Endothelial cell of umbilical vein (primary cell): ENCODE measurements around the gene GTSE1. TPM values are rescaled to one million over a fixed set of nuclear protein-coding genes. Genes with fewer than 3 reads are reported as not detected.

Experiments
- BruUV-seq: library from RNA; stranded (reverse); fragments of 400-500 nt; replicated peaks from 2 replicates; lab custom pipeline; 2021; lab: Mats Ljungman, UMichigan
- CTCF ChIA-PET: fragments of 300-600, 350-600 bp; sonication (Branson Sonifier 250); formaldehyde crosslinking; loops from one replicate; lab custom pipeline; 2021; ENCODE audit warnings: antibody characterized with exemption, inconsistent platforms; lab: Charles Lee
- POLR2A ChIA-PET: fragments of 300-600, 350-600 bp; sonication (Branson Sonifier 250); formaldehyde crosslinking; loops from one replicate; lab custom pipeline; 2021; ENCODE audit warnings: antibody characterized with exemption, inconsistent platforms; lab: Charles Lee
- DNase-seq: peaks from one replicate; pipeline ENCODE4 v3.0.0-alpha.2; 2011; ENCODE audit warnings: low read depth, low spot score
- FAIRE-seq: peaks from 2 replicates; lab custom pipeline; 2011; peaks lifted over from hg19 to GRCh38; lab: Jason Lieb, UNC
- H2AFZ ChIP-seq: 2 replicates; pipeline ENCODE4 v1.6.0; 2012; ENCODE audit warnings: low read depth, low read length, control low read depth, inconsistent platforms
- H3K27ac ChIP-seq: 2 replicates; pipeline ENCODE4 v1.5.1; 2011; ENCODE audit warnings: low read depth, mild to moderate bottlenecking, control low read depth, low read length, moderate library complexity; ENCODE audit not compliant: insufficient read depth
- H3K27me3 ChIP-seq, 2 experiments: 2 replicates each; pipeline versions ENCODE4 v1.6.0 to v1.6.1; 2011; ENCODE audit warnings: low read length in 2 of 2, mixed read lengths in 1 of 2; ENCODE audit not compliant: control insufficient read depth in 2 of 2, insufficient read depth in 2 of 2
- H3K36me3 ChIP-seq, 2 experiments: 2 replicates in 1 of 2; 3 replicates in 1 of 2; pipeline ENCODE4 v1.5.1; 2011; ENCODE audit warnings: low read length in 2 of 2, mild to moderate bottlenecking in 1 of 2, moderate library complexity in 1 of 2; ENCODE audit not compliant: control insufficient read depth in 2 of 2, insufficient read depth in 2 of 2; ENCODE audit errors: extremely low read depth in 1 of 2
- H3K4me1 ChIP-seq: 3 replicates; pipeline ENCODE4 v1.5.1; 2011; ENCODE audit warnings: mild to moderate bottlenecking, low read length; ENCODE audit not compliant: control insufficient read depth, insufficient read depth; ENCODE audit errors: extremely low read depth
- H3K4me2 ChIP-seq: 2 replicates; pipeline ENCODE4 v1.6.1; 2011; ENCODE audit warnings: low read length, control low read depth, mixed read lengths; ENCODE audit not compliant: insufficient read depth
- H3K4me3 ChIP-seq, 3 experiments: fragments of 200-600 bp in 1 of 3; sonication (generic), shearing (Covaris generic) in 1 of 3; replicated peaks in 1 of 3; 2 replicates each; pipeline ENCODE4 v1.5.1; 2011 to 2016; ENCODE audit warnings: control low read depth in 3 of 3, low read length in 3 of 3, mild to moderate bottlenecking in 2 of 3, inconsistent platforms in 1 of 3, low read depth in 1 of 3, moderate library complexity in 1 of 3; ENCODE audit not compliant: insufficient read depth in 1 of 3
- H3K79me2 ChIP-seq: 2 replicates; pipeline ENCODE4 v1.6.0; 2012; ENCODE audit warnings: low read length, inconsistent platforms; ENCODE audit not compliant: control insufficient read depth, insufficient read depth
- H3K9ac ChIP-seq: replicated peaks from 2 replicates; pipeline ENCODE3; 2011; ENCODE audit warnings: low read length, control low read depth; ENCODE audit not compliant: insufficient read depth; ENCODE audit errors: extremely low read depth
- H3K9me1 ChIP-seq: replicated peaks from 3 replicates; pipeline ENCODE4 v1.6.0; 2011; ENCODE audit warnings: mild to moderate bottlenecking, low read length; ENCODE audit not compliant: control insufficient read depth, insufficient read depth; ENCODE audit errors: extremely low read depth
- H3K9me3 ChIP-seq: replicated peaks from 2 replicates; pipeline ENCODE4 v1.5.1; 2012; ENCODE audit warnings: low read length, inconsistent platforms; ENCODE audit not compliant: control insufficient read depth, insufficient read depth
- H4K20me1 ChIP-seq: replicated peaks from 2 replicates; pipeline ENCODE3; 2011; ENCODE audit warnings: mild to moderate bottlenecking, low read length; ENCODE audit not compliant: control insufficient read depth, insufficient read depth; ENCODE audit errors: extremely low read depth
- EZH2 ChIP-seq: IDR thresholded peaks from 2 replicates; pipeline ENCODE4 v1.6.1; 2012; ENCODE audit warnings: borderline replicate concordance, low read depth, mild to moderate bottlenecking, moderate library complexity, low read length, inconsistent platforms; ENCODE audit not compliant: severe bottlenecking
- FOS ChIP-seq: IDR thresholded peaks from 2 replicates; pipeline ENCODE4 v1.6.1; 2011; ENCODE audit warnings: mild to moderate bottlenecking, low read length, moderate library complexity, borderline replicate concordance; ENCODE audit not compliant: insufficient read depth
- GATA2 ChIP-seq: IDR thresholded peaks from 2 replicates; pipeline ENCODE4 v1.7.0; 2011; ENCODE audit warnings: low read depth, mild to moderate bottlenecking, moderate library complexity, mixed read lengths, low read length; ENCODE audit not compliant: insufficient read length, insufficient read depth
- JUN ChIP-seq: IDR thresholded peaks from 2 replicates; pipeline ENCODE4 v1.6.1; 2011; ENCODE audit warnings: borderline replicate concordance, low read depth; ENCODE audit not compliant: insufficient read length, insufficient read depth
- MAX ChIP-seq: IDR thresholded peaks from 2 replicates; pipeline ENCODE4 v1.6.1; 2011; ENCODE audit not compliant: insufficient read depth, insufficient read length
- MYC ChIP-seq: IDR thresholded peaks from one replicate; pipeline ENCODE4 v1.6.1; 2011; ENCODE audit warnings: mild to moderate bottlenecking, low read depth, low read length
- POLR2A ChIP-seq: IDR thresholded peaks from 2 replicates; pipeline ENCODE4 v1.6.1; 2012; ENCODE audit warnings: low read depth, mild to moderate bottlenecking, control low read depth, low read length
- POLR2AphosphoS5 ChIP-seq: IDR thresholded peaks from 2 replicates; pipeline ENCODE4 v1.6.1; 2012; ENCODE audit warnings: low read depth, mild to moderate bottlenecking, control low read depth, low read length, moderate library complexity; ENCODE audit not compliant: insufficient read depth
- dilution Hi-C: fragments of 300-500 bp; cut with MboI; formaldehyde crosslinking; loops from one replicate; pipeline ENCODE4 v1.15.0; 2019; ENCODE audit warnings: low sequenced_read_pairs; ENCODE audit not compliant: extremely low pct_ligation_motif_present
- intact Hi-C: fragments of 100-400 bp; cut with micrococcal nuclease; formaldehyde crosslinking; loops from one replicate; pipeline ENCODE4 v1.10.0; 2022
- polyA plus RNA-seq, 4 experiments: library from polyadenylated mRNA; depleted of rRNA in 3 of 4; stranded (reverse) in 3 of 4; unstranded in 1 of 4; fragments of >200 nt; gene quantifications; 2 replicates each; pipeline versions ENCODE4 v1.2.1 to v1.2.3, GENCODE V29; 2011 to 2012; ENCODE audit warnings: missing spikeins in 1 of 4
- total RNA-seq: library from RNA; stranded (reverse); gene quantifications from 2 replicates; pipeline ENCODE4 v1.2.3, GENCODE V29; 2021
- TF ChIP-seq, protein P1 (sequence below), 2 donors: IDR thresholded peaks; 1 replicate in 1 of 2; 2 replicates in 1 of 2; pipeline ENCODE4 v1.5.1; 2011; ENCODE audit warnings: low read length in 2 of 2, mild to moderate bottlenecking in 2 of 2, moderate library complexity in 2 of 2, control low read depth in 1 of 2, inconsistent platforms in 1 of 2, low read depth in 1 of 2; ENCODE audit not compliant: insufficient read depth in 1 of 2; ENCODE audit errors: extremely low read depth in 1 of 2

The GTSE1 gene
- total and polyA plus RNA-seq, 2 donors (not counting 3 experiments of a cell fraction or from before 2014, with no cell fraction given) = 25.9 to 57.2 TPM

DNA sequence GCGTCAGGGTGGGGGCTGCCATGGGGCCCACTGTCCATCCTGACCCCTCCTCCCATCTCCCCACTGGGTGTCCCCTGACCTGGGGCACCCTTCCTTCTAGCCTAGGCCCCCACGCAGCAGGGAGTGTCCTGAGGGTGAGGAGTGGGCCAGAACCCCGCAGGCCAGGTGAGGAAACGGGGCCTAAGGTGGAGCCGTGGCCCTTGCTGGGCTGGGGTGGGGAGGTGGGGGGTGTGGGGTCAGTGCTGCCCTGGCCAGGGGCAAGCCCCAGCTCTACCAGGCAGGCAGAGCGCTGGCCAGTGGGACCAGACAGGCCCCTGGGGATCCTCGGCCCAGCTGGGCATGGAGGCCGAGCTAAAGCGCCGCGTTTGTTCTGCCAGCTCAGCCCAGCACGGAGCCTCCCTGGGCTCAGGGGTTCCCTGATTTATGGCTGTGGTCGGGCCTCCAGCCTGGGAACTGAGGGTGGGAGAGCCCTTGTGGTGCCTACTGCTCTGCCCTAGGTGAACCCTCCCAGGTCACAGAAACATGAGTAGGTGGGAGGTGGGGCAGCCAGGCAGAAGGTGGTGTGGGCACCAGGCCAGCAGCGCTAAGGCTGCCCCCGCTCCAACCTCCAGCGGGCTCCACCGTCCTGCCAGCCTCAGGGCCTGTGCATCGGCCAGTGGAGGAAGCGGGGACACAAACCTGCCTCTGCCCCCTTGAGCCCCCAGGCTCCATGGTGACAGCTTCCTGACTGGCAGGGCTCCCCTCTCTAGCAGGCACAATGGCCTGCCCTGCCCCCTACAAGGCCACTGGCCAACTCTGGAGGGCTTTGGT is 61.2 kb downstream of the GTSE1 start:
- dilution Hi-C loops = no loop called here
- no peak overlapping the region for H3K4me3 ChIP-seq
- H3K9ac ChIP-seq = no peak overlapping the region
- TF ChIP-seq EZH2 (no peak), FOS (no peak), POLR2AphosphoS5 (no peak), MAX (no peak), JUN (no peak), POLR2A (no peak), GATA2 (no peak), MYC (no peak)
- TF ChIP-seq, protein P1, sequence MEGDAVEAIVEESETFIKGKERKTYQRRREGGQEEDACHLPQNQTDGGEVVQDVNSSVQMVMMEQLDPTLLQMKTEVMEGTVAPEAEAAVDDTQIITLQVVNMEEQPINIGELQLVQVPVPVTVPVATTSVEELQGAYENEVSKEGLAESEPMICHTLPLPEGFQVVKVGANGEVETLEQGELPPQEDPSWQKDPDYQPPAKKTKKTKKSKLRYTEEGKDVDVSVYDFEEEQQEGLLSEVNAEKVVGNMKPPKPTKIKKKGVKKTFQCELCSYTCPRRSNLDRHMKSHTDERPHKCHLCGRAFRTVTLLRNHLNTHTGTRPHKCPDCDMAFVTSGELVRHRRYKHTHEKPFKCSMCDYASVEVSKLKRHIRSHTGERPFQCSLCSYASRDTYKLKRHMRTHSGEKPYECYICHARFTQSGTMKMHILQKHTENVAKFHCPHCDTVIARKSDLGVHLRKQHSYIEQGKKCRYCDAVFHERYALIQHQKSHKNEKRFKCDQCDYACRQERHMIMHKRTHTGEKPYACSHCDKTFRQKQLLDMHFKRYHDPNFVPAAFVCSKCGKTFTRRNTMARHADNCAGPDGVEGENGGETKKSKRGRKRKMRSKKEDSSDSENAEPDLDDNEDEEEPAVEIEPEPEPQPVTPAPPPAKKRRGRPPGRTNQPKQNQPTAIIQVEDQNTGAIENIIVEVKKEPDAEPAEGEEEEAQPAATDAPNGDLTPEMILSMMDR (IDR thresholded peaks at IDR 0.05; ENCODE audit: extremely low read depth in 1 of 2, insufficient read depth in 1 of 2, low read depth in 1 of 2, low read length in 2 of 2) = no peak
- no peaks in the 10 kb centered on the region for H3K4me1 ChIP-seq
- ChIA-PET POLR2A (interaction anchor here (1.1 kb wide), 1 partner anchor 10 kb away, joined by 3 read pairs; no protein-coding TSS in a partner anchor), CTCF (interaction anchor here (1.2 to 6.0 kb wide), 2 partner anchors 10 to 184 kb away, joined by 3 to 43 read pairs; no protein-coding TSS in a partner anchor)
- no peaks in the 10 kb centered on the region for H3K27me3 ChIP-seq
- no peaks in the 10 kb centered on the region for H3K79me2 ChIP-seq
- H3K9me1 ChIP-seq = no peaks in the 10 kb centered on the region
- H3K27ac ChIP-seq = no peak overlapping the region
- BruUV-seq = no TSS peak
- H2AFZ ChIP-seq = no peak overlapping the region
- H4K20me1 ChIP-seq = no peaks in the 10 kb centered on the region
- peaks cover 7 to 16% of the 10 kb centered on the region in 2 experiments for H3K36me3 ChIP-seq
- FAIRE-seq (no peak), DNase-seq (no peak)
- no peaks in the 10 kb centered on the region for H3K9me3 ChIP-seq
- H3K4me2 ChIP-seq = no peak overlapping the region
- intact Hi-C loops = no loop called here
